ENCODE data around the gene ECT2L.

GRCh38 chr6:138909511-138909910 lies 113.6 kb downstream of the ECT2L start:
- no peak for TF ChIP-seq ZNF3 (CRISPR knock-in tag; IDR thresholded peaks at IDR 0.05)
- TF ChIP-seq SOX13 (IDR thresholded peaks at IDR 0.05), result no peak
- no peak for TF ChIP-seq SOX13 (CRISPR knock-in tag; conservative IDR thresholded peaks at IDR 0.05 in 1 of 2, IDR thresholded peaks at IDR 0.05 in 1 of 2)
- TF ChIP-seq SMC3 (IDR thresholded peaks at IDR 0.05; ENCODE audit: low read length), result no peak
